WTC11 (cell line): ENCODE data around the gene CNTNAP2. TPM values are rescaled to one million over a fixed set of nuclear protein-coding genes. Genes with fewer than 3 reads are reported as not detected.

Experiments used
- ATAC-seq: fragments of 200-7000 bp; cut with Tn5 transposase; 2 replicates; pipeline ENCODE4 v1.10.0; 2021; ENCODE audit warnings: mild to moderate bottlenecking, moderate library complexity
- CTCF ChIA-PET: fragments of 300-600 bp; sonication (Branson Sonifier 250); formaldehyde crosslinking; loops from one replicate; lab custom pipeline; 2021; ENCODE audit warnings: antibody characterized with exemption; lab: Charles Lee
- POLR2A ChIA-PET: fragments of 350-600 bp; sonication (Branson Sonifier 250); formaldehyde crosslinking; loops from one replicate; lab custom pipeline; 2021; ENCODE audit warnings: antibody characterized with exemption; lab: Charles Lee
- DNase-seq: peaks from one replicate; pipeline ENCODE4 v3.0.0; 2021; ENCODE audit warnings: low spot score
- H3K27ac Mint-ChIP-seq: 2 replicates; pipeline ENCODE4 v1.8.0; 2021; ENCODE audit warnings: mixed read lengths
- H3K27me3 Mint-ChIP-seq: 2 replicates; pipeline ENCODE4 v1.8.0; 2021; ENCODE audit warnings: low read depth, mild to moderate bottlenecking, moderate library complexity, mixed read lengths
- H3K36me3 Mint-ChIP-seq: 2 replicates; pipeline ENCODE4 v1.8.0; 2021; ENCODE audit warnings: mixed read lengths
- H3K4me1 Mint-ChIP-seq: 2 replicates; pipeline ENCODE4 v1.8.0; 2022; ENCODE audit warnings: mixed read lengths
- H3K4me3 Mint-ChIP-seq: 2 replicates; pipeline ENCODE4 v1.8.0; 2021; ENCODE audit warnings: mild to moderate bottlenecking, moderate library complexity, mixed read lengths
- H3K9me3 Mint-ChIP-seq: 2 replicates; pipeline ENCODE4 v1.8.0; 2021; ENCODE audit warnings: mixed read lengths
- ATF1 ChIP-seq: sonication (generic); formaldehyde crosslinking; IDR thresholded peaks from 2 replicates; pipeline ENCODE4 v1.8.1; 2023; ENCODE audit warnings: mild to moderate bottlenecking, moderate library complexity, missing genetic modification reagents
- CREM ChIP-seq: sonication (generic); formaldehyde crosslinking; IDR thresholded peaks from 2 replicates; pipeline ENCODE4 v1.8.1; 2022; ENCODE audit warnings: mild to moderate bottlenecking, missing genetic modification reagents, moderate library complexity
- FOXP1 ChIP-seq: sonication (generic); formaldehyde crosslinking; IDR thresholded peaks from 2 replicates; pipeline ENCODE4 v1.8.0; 2022; ENCODE audit warnings: missing genetic modification reagents, mild to moderate bottlenecking, moderate library complexity, borderline replicate concordance
- GTF2I ChIP-seq: fragments of 250-450 bp; sonication (Bioruptor Pico); conservative IDR thresholded peaks from 2 replicates; pipeline ENCODE4 v1.4.0; 2021; ENCODE audit warnings: mild to moderate bottlenecking
- KAT7 ChIP-seq: sonication (generic); formaldehyde crosslinking; IDR thresholded peaks from 2 replicates; pipeline ENCODE4 v1.8.1; 2023; ENCODE audit warnings: missing genetic modification reagents, mild to moderate bottlenecking, borderline replicate concordance
- MXD4 ChIP-seq: fragments of 250-450 bp; sonication (Bioruptor Pico); IDR thresholded peaks from 2 replicates; pipeline ENCODE4 v1.8.0; 2021; ENCODE audit warnings: mild to moderate bottlenecking, moderate library complexity, borderline replicate concordance
- NFE2L1 ChIP-seq: sonication (generic); formaldehyde crosslinking; IDR thresholded peaks from 2 replicates; pipeline ENCODE4 v1.8.1; 2023; ENCODE audit warnings: missing genetic modification reagents
- NFYB ChIP-seq: sonication (generic); formaldehyde crosslinking; conservative IDR thresholded peaks from 2 replicates; pipeline ENCODE4 v1.8.0; 2022; ENCODE audit warnings: low read depth, missing genetic modification reagents
- NR3C1 ChIP-seq: sonication (generic); formaldehyde crosslinking; conservative IDR thresholded peaks from 2 replicates; pipeline ENCODE4 v1.8.1; 2023; ENCODE audit warnings: low read depth, mild to moderate bottlenecking, missing genetic modification reagents
- SMAD3 ChIP-seq: sonication (generic); formaldehyde crosslinking; IDR thresholded peaks from 2 replicates; pipeline ENCODE4 v1.8.0; 2022; ENCODE audit warnings: missing genetic modification reagents, mild to moderate bottlenecking, borderline replicate concordance
- SMAD4 ChIP-seq: sonication (generic); formaldehyde crosslinking; IDR thresholded peaks from 2 replicates; pipeline ENCODE4 v1.8.0; 2022; ENCODE audit warnings: mild to moderate bottlenecking, missing genetic modification reagents
- TCF7 ChIP-seq: sonication (generic); formaldehyde crosslinking; IDR thresholded peaks from 2 replicates; pipeline ENCODE4 v1.8.0; 2022; ENCODE audit warnings: mild to moderate bottlenecking, low read depth, missing genetic modification reagents, moderate library complexity
- ZNF138 ChIP-seq: sonication (generic); formaldehyde crosslinking; conservative IDR thresholded peaks from 2 replicates; pipeline ENCODE4 v1.8.1; 2022; ENCODE audit warnings: mild to moderate bottlenecking, moderate library complexity, missing genetic modification reagents
- ZNF232 ChIP-seq: sonication (generic); formaldehyde crosslinking; IDR thresholded peaks from 2 replicates; pipeline ENCODE4 v1.8.0; 2022; ENCODE audit warnings: mild to moderate bottlenecking, missing genetic modification reagents
- ZNF416 ChIP-seq: fragments of 250-450 bp; sonication (Bioruptor Pico); IDR thresholded peaks from 2 replicates; pipeline ENCODE4 v1.9.0; 2021; ENCODE audit warnings: mild to moderate bottlenecking, inconsistent platforms
- total RNA-seq: library from RNA; stranded (reverse); gene quantifications from 3 replicates; pipeline ENCODE4 v1.2.3, GENCODE V29; 2021
- TF ChIP-seq, protein P1 (sequence below): sonication (generic); formaldehyde crosslinking; IDR thresholded peaks from 2 replicates; pipeline ENCODE4 v1.8.0; 2023; ENCODE audit warnings: missing genetic modification reagents
- TF ChIP-seq, protein P2 (sequence below): fragments of 250-450 bp; sonication (Bioruptor Pico); IDR thresholded peaks from 2 replicates; pipeline ENCODE4 v2.1.2; 2022; ENCODE audit warnings: mild to moderate bottlenecking, moderate library complexity
- TF ChIP-seq, protein P3 (sequence below): sonication (generic); formaldehyde crosslinking; IDR thresholded peaks from 2 replicates; pipeline ENCODE4 v1.8.1; 2023; ENCODE audit warnings: mild to moderate bottlenecking, missing genetic modification reagents, borderline replicate concordance

The CNTNAP2 gene
- total RNA-seq, 1 experiment from 2014 or later, result 63.8 TPM

DNA sequence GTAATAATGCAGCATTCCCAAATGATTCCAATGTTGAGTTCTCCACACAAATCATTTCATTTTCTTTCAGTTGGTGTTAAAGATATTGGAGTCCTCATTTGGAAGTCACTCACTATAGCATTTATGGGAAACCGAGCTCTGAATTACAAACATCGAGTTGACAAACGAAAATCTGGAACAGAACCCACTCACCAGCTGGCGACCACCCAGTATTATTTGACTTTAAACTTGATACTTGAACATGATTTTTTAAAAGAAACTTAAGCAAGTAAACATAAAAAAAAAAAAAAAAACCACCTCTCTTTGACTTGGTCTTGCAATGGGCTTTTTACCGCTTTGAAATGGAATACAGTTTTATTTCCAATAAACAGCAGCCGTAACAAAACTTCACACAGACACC lies 1897.4 kb downstream of the CNTNAP2 start:
- H3K36me3 Mint-ChIP-seq, result no peaks in the 10 kb centered on the region; the same call in 1 of the 2 replicates
- peaks cover 39% of the 10 kb centered on the region for H3K4me1 Mint-ChIP-seq
- POLR2A ChIA-PET, result no interaction called here
- peaks cover 25% of the 10 kb centered on the region for H3K27me3 Mint-ChIP-seq
- H3K27ac Mint-ChIP-seq, result no peak overlapping the region
- H3K9me3 Mint-ChIP-seq, result no peaks in the 10 kb centered on the region
- H3K4me3 Mint-ChIP-seq, result no peak overlapping the region
- no peak for ATAC-seq
- CTCF ChIA-PET, result no interaction called here
- DNase-seq, result no peak
- TF ChIP-seq, protein P1, sequence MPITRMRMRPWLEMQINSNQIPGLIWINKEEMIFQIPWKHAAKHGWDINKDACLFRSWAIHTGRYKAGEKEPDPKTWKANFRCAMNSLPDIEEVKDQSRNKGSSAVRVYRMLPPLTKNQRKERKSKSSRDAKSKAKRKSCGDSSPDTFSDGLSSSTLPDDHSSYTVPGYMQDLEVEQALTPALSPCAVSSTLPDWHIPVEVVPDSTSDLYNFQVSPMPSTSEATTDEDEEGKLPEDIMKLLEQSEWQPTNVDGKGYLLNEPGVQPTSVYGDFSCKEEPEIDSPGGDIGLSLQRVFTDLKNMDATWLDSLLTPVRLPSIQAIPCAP (CRISPR knock-in tag), result no peak
- no peak for TF ChIP-seq FOXP1 (CRISPR knock-in tag)

DNA sequence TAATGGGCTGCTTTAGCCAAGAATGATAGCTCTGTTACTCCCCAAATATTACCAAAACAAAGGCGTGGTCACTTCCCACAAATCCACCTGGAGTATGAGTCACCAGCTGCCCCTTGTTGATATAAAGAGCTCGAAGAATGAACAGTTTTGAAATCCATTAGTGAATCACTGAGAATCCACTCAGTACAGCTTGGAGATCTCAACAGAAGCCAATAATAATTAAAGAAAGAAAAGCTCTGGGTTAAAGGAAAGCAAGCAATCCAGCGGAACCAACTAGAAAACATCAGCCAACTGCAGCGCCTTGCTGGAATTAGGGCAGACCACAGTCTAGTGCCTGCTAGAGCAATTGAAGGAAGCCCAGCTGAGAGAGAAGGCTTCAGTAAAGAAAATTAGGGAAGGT lies 1897.9 kb downstream of the CNTNAP2 start:
- TF ChIP-seq FOXP1 (CRISPR knock-in tag) (no peak), NFE2L1 (CRISPR knock-in tag) (no peak), SMAD4 (CRISPR knock-in tag) (no peak)
- TF ChIP-seq, all 79 proteins: peak for 0
- Mint-ChIP-seq H3K36me3 (peaks cover 3% of the 10 kb centered on the region; the same call in 1 of the 2 replicates), H3K4me3 (no peak overlapping the region), H3K9me3 (no peaks in the 10 kb centered on the region), H3K4me1 (peaks cover 43% of the 10 kb centered on the region), H3K27ac (no peak overlapping the region), H3K27me3 (peaks cover 30% of the 10 kb centered on the region)
- ATAC-seq (no peak; the same call in 1 of the 2 replicates), DNase-seq (no peak)
- CTCF ChIA-PET, result no interaction called here
- POLR2A ChIA-PET, result no interaction called here

DNA sequence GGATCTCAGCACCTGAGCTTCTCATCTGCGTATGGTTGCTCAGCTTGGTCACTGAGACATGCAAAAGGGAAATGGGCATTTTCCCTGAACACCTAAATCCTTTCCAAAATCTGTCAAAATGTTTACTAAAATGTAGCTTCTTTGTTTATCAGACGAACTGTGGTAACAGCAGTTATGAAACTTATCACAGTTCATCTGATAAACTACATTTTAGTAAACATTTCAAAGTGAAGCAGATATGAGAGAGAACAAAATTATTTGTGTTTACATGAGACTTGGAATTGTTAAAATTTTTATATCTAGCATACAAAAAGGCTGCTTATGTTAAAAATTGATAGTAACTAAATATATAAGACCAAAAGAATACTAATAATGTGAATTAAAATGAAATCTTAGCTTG lies 1900.5 kb downstream of the CNTNAP2 start:
- ATAC-seq (no peak), DNase-seq (no peak)
- TF ChIP-seq SMAD3 (CRISPR knock-in tag) (no peak), ATF1 (CRISPR knock-in tag) (no peak), NR3C1 (CRISPR knock-in tag) (no peak), GTF2I (no peak), ZNF138 (CRISPR knock-in tag) (no peak), ZNF232 (no peak), TCF7 (CRISPR knock-in tag) (no peak), MXD4 (CRISPR knock-in tag) (no peak), CREM (no peak), KAT7 (no peak), NFYB (CRISPR knock-in tag) (no peak), ZNF416 (CRISPR knock-in tag) (no peak)
- TF ChIP-seq, protein P2, sequence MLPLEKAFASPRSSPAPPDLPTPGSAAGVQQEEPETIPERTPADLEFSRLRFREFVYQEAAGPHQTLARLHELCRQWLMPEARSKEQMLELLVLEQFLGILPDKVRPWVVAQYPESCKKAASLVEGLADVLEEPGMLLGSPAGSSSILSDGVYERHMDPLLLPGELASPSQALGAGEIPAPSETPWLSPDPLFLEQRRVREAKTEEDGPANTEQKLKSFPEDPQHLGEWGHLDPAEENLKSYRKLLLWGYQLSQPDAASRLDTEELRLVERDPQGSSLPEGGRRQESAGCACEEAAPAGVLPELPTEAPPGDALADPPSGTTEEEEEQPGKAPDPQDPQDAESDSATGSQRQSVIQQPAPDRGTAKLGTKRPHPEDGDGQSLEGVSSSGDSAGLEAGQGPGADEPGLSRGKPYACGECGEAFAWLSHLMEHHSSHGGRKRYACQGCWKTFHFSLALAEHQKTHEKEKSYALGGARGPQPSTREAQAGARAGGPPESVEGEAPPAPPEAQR (CRISPR knock-in tag), result no peak
- TF ChIP-seq, protein P3, sequence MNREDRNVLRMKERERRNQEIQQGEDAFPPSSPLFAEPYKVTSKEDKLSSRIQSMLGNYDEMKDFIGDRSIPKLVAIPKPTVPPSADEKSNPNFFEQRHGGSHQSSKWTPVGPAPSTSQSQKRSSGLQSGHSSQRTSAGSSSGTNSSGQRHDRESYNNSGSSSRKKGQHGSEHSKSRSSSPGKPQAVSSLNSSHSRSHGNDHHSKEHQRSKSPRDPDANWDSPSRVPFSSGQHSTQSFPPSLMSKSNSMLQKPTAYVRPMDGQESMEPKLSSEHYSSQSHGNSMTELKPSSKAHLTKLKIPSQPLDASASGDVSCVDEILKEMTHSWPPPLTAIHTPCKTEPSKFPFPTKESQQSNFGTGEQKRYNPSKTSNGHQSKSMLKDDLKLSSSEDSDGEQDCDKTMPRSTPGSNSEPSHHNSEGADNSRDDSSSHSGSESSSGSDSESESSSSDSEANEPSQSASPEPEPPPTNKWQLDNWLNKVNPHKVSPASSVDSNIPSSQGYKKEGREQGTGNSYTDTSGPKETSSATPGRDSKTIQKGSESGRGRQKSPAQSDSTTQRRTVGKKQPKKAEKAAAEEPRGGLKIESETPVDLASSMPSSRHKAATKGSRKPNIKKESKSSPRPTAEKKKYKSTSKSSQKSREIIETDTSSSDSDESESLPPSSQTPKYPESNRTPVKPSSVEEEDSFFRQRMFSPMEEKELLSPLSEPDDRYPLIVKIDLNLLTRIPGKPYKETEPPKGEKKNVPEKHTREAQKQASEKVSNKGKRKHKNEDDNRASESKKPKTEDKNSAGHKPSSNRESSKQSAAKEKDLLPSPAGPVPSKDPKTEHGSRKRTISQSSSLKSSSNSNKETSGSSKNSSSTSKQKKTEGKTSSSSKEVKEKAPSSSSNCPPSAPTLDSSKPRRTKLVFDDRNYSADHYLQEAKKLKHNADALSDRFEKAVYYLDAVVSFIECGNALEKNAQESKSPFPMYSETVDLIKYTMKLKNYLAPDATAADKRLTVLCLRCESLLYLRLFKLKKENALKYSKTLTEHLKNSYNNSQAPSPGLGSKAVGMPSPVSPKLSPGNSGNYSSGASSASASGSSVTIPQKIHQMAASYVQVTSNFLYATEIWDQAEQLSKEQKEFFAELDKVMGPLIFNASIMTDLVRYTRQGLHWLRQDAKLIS (CRISPR knock-in tag), result no peak
- Mint-ChIP-seq H3K36me3 (peaks cover 3% of the 10 kb centered on the region; the same call in 1 of the 2 replicates), H3K4me1 (peaks cover 59% of the 10 kb centered on the region), H3K4me3 (no peak overlapping the region), H3K9me3 (no peaks in the 10 kb centered on the region), H3K27me3 (peaks cover 56% of the 10 kb centered on the region), H3K27ac (no peak overlapping the region)
- POLR2A ChIA-PET, result no interaction called here
- CTCF ChIA-PET, result no interaction called here
